Kidney glomerular epithelial cell (primary cell): ENCODE data around the gene NGDN.
A peak's percentile ranks its signal among the peaks of the same experiment; 100 is the strongest.

ENCODE experiments used
- DNase-seq: peaks from one replicate; lab custom pipeline; 2025; lab: John Stamatoyannopoulos, UW

NGDN gene

GRCh38 chr14:23478109-23478759 lies 8.7 kb downstream of the NGDN start:
- DNase-seq = peak; percentile 56

- no peak for DNase-seq
These were observed 12.0 kb downstream of the NGDN start for GRCh38 chr14:23481362-23481970.

- no peak for DNase-seq
These were observed 12.7 kb downstream of the NGDN start for GRCh38 chr14:23481979-23482822.

- DNase-seq = no peak
These were observed 13.3 kb downstream of the NGDN start for GRCh38 chr14:23482823-23483148.

- DNase-seq = no peak
These were observed 13.8 kb downstream of the NGDN start for GRCh38 chr14:23483236-23483854.

- DNase-seq = no peak
These were observed 15.8 kb downstream of the NGDN start for GRCh38 chr14:23485326-23485725.

GRCh38 chr14:23486036-23486435 lies 16.5 kb downstream of the NGDN start:
- no peak for DNase-seq

GRCh38 chr14:23487216-23487615 lies 17.7 kb downstream of the NGDN start:
- no peak for DNase-seq

GRCh38 chr14:23492618-23493272 lies 23.2 kb downstream of the NGDN start:
- no peak for DNase-seq

GRCh38 chr14:23494223-23494622 lies 24.7 kb downstream of the NGDN start:
- no peak for DNase-seq

- no peak for DNase-seq
These were observed 42.7 kb downstream of the NGDN start for GRCh38 chr14:23512156-23512555.

- DNase-seq = no peak
These were observed 43.7 kb downstream of the NGDN start for GRCh38 chr14:23513005-23513817.

GRCh38 chr14:23513818-23514643 lies 44.5 kb downstream of the NGDN start:
- no peak for DNase-seq

- DNase-seq = no peak
These were observed 45.1 kb downstream of the NGDN start for GRCh38 chr14:23514644-23514957.

- DNase-seq = no peak
These were observed 48.3 kb downstream of the NGDN start for GRCh38 chr14:23517650-23518326.

- DNase-seq = no peak
These were observed 49.2 kb downstream of the NGDN start for GRCh38 chr14:23518709-23519108.

GRCh38 chr14:23520899-23521533 lies 51.5 kb downstream of the NGDN start:
- DNase-seq = no peak

GRCh38 chr14:23521785-23522640 lies 52.5 kb downstream of the NGDN start:
- DNase-seq = no peak
